Mesenchymal stem cell (in vitro differentiated cells and primary cell): Measurements from ENCODE around the gene UBE2E2.

Experiments
- DNase-seq: peaks from one replicate; pipeline ENCODE4 v3.0.0-alpha.2; 2013
- H2AFZ ChIP-seq: one replicate; pipeline ENCODE4 v1.6.1; 2013; ENCODE audit warnings: low read depth, mild to moderate bottlenecking, control low read depth, inconsistent platforms, low read length, moderate library complexity
- H2AK5ac ChIP-seq: 2 replicates; pipeline ENCODE4 v1.6.1; 2013; ENCODE audit warnings: low read length, moderate library complexity, mild to moderate bottlenecking, inconsistent platforms; ENCODE audit not compliant: severe bottlenecking
- H2BK120ac ChIP-seq: one replicate; pipeline ENCODE4 v1.6.1; 2013; ENCODE audit warnings: low read depth, mild to moderate bottlenecking, inconsistent platforms, low read length, moderate library complexity
- H2BK12ac ChIP-seq, 2 experiments: one replicate each; pipeline ENCODE4 v1.6.1; 2013; ENCODE audit warnings: inconsistent platforms in 2 of 2, low read length in 2 of 2, mild to moderate bottlenecking in 2 of 2, moderate library complexity in 2 of 2, control low read depth in 1 of 2
- H2BK15ac ChIP-seq: one replicate; pipeline ENCODE4 v1.6.1; 2013; ENCODE audit warnings: mild to moderate bottlenecking, low read depth, inconsistent platforms; ENCODE audit not compliant: poor library complexity, severe bottlenecking
- H2BK5ac ChIP-seq: 2 replicates; pipeline ENCODE4 v1.6.1; 2013; ENCODE audit warnings: low read depth, mild to moderate bottlenecking, low read length, control low read depth, inconsistent platforms; ENCODE audit not compliant: poor library complexity, severe bottlenecking
- H3K14ac ChIP-seq, 2 experiments: one replicate each; pipeline ENCODE4 v1.6.1; 2013; ENCODE audit warnings: inconsistent platforms in 2 of 2, low read length in 2 of 2, control low read depth in 1 of 2, mild to moderate bottlenecking in 1 of 2, moderate library complexity in 1 of 2
- H3K18ac ChIP-seq, 2 experiments: one replicate each; pipeline ENCODE4 v1.6.1; 2013; ENCODE audit warnings: inconsistent platforms in 2 of 2, low read length in 2 of 2, control low read depth in 1 of 2, low read depth in 1 of 2, mild to moderate bottlenecking in 1 of 2
- H3K23ac ChIP-seq, 2 experiments: one replicate each; pipeline ENCODE4 v1.6.1; 2013; ENCODE audit warnings: inconsistent platforms in 2 of 2, low read length in 2 of 2, mild to moderate bottlenecking in 2 of 2, moderate library complexity in 2 of 2, control low read depth in 1 of 2
- H3K27ac ChIP-seq: 2 replicates; pipeline ENCODE4 v1.5.1; 2013; ENCODE audit warnings: mild to moderate bottlenecking, moderate library complexity, low read length, control low read depth, inconsistent platforms; ENCODE audit not compliant: poor library complexity, severe bottlenecking
- H3K27me3 ChIP-seq, 2 experiments: 2 replicates each; pipeline versions ENCODE4 v1.6.1 to v1.7.0; 2013; ENCODE audit warnings: low read length in 2 of 2, mild to moderate bottlenecking in 2 of 2, moderate library complexity in 2 of 2, control low read depth in 1 of 2, inconsistent platforms in 1 of 2; ENCODE audit not compliant: control insufficient read depth in 1 of 2, insufficient read depth in 1 of 2
- H3K36me3 ChIP-seq, 2 experiments: 2 replicates each; pipeline versions ENCODE4 v1.6.1 to v1.7.0; 2013; ENCODE audit warnings: low read length in 2 of 2, control low read depth in 1 of 2, inconsistent platforms in 1 of 2, low read depth in 1 of 2, mild to moderate bottlenecking in 1 of 2; ENCODE audit not compliant: insufficient read depth in 2 of 2, control insufficient read depth in 1 of 2
- H3K4ac ChIP-seq, 2 experiments: one replicate each; pipeline ENCODE4 v1.6.1; 2013; ENCODE audit warnings: inconsistent platforms in 2 of 2, low read length in 2 of 2, mild to moderate bottlenecking in 2 of 2, moderate library complexity in 2 of 2, control low read depth in 1 of 2, low read depth in 1 of 2
- H3K4me1 ChIP-seq: 2 replicates; pipeline ENCODE4 v1.6.1; 2013; ENCODE audit warnings: low read depth, low read length, control low read depth; ENCODE audit not compliant: control insufficient read depth, insufficient read depth
- H3K4me2 ChIP-seq: 2 replicates; pipeline ENCODE4 v1.6.1; 2013; ENCODE audit warnings: low read length, mild to moderate bottlenecking, inconsistent platforms; ENCODE audit not compliant: poor library complexity, severe bottlenecking
- H3K4me3 ChIP-seq, 2 experiments: 2 replicates each; pipeline versions ENCODE4 v1.5.1 to v1.7.0; 2013; ENCODE audit warnings: low read length in 2 of 2, mild to moderate bottlenecking in 2 of 2, control low read depth in 1 of 2, low read depth in 1 of 2; ENCODE audit not compliant: insufficient read depth in 1 of 2
- H3K79me1 ChIP-seq: replicated peaks from 2 replicates; pipeline ENCODE4 v1.6.1; 2013; ENCODE audit warnings: mild to moderate bottlenecking, control low read depth, low read length, inconsistent platforms; ENCODE audit not compliant: poor library complexity, severe bottlenecking
- H3K9ac ChIP-seq: 2 replicates; pipeline ENCODE4 v1.7.0; 2013; ENCODE audit warnings: mild to moderate bottlenecking, low read length, moderate library complexity
- H3K9me3 ChIP-seq: 2 replicates; pipeline ENCODE4 v1.7.0; 2013; ENCODE audit warnings: mild to moderate bottlenecking, low read length; ENCODE audit not compliant: control insufficient read depth
- H4K8ac ChIP-seq: one replicate; pipeline ENCODE4 v1.6.1; 2013; ENCODE audit warnings: inconsistent platforms, mild to moderate bottlenecking, low read length, moderate library complexity
- H4K91ac ChIP-seq: one replicate; pipeline ENCODE4 v1.6.1; 2013; ENCODE audit warnings: mild to moderate bottlenecking, low read length, inconsistent platforms
- WGBS: methylation state at CpG from one replicate; pipeline ENCODE4 v1.1.7; 2013; ENCODE audit warnings: mixed read lengths; 5-methylcytosine and 5-hydroxymethylcytosine counted together

UBE2E2 gene

GRCh38 chr3:23161308-23161707 is 41.8 kb upstream of the UBE2E2 start:
- Histone ChIP-seq H2AK5ac (no peak overlapping the region), H3K4ac (no peak overlapping the region), H2BK15ac (no peak overlapping the region), H3K27ac (no peak overlapping the region), H3K4me2 (no peak overlapping the region), H3K23ac (no peak overlapping the region), H3K14ac (no peak overlapping the region), H3K9me3 (no peaks in the 10 kb centered on the region), H2BK120ac (no peak overlapping the region), H2BK5ac (no peak overlapping the region), H2AFZ (no peak overlapping the region), H3K4me1 (peaks cover 5% of the 10 kb centered on the region), H4K8ac (no peak overlapping the region), H3K79me1 (no peaks in the 10 kb centered on the region), H4K91ac (no peak overlapping the region), H3K9ac (peak overlapping the region; percentile 7), H3K27me3 (no peaks in the 10 kb centered on the region), H3K36me3 (no peaks in the 10 kb centered on the region), H2BK12ac (no peak overlapping the region), H3K18ac (no peak overlapping the region), H3K4me3 (no peak overlapping the region)
- 100% methylated on average over 2 of the region's 2 CpGs for WGBS
- DNase-seq: no peak

GRCh38 chr3:23161896-23162570 is 41.1 kb upstream of the UBE2E2 start:
- Histone ChIP-seq H2AFZ (no peak overlapping the region), H3K23ac (no peak overlapping the region), H3K9me3 (no peaks in the 10 kb centered on the region), H4K8ac (no peak overlapping the region), H4K91ac (no peak overlapping the region), H2BK12ac (no peak overlapping the region), H3K79me1 (no peaks in the 10 kb centered on the region), H3K4me1 (peaks cover 5% of the 10 kb centered on the region), H3K14ac (no peak overlapping the region), H3K36me3 (no peaks in the 10 kb centered on the region), H3K9ac (peak overlapping the region; percentile 7), H3K27me3 (no peaks in the 10 kb centered on the region), H3K4me3 (no peak overlapping the region), H2AK5ac (no peak overlapping the region), H3K4ac (no peak overlapping the region), H2BK5ac (no peak overlapping the region), H3K27ac (no peak overlapping the region), H2BK15ac (no peak overlapping the region), H2BK120ac (no peak overlapping the region), H3K4me2 (no peak overlapping the region), H3K18ac (no peak overlapping the region)
- DNase-seq: peak; percentile 42
- 87% methylated on average over 4 of the region's 10 CpGs for WGBS

GRCh38 chr3:23162934-23163333 is 40.2 kb upstream of the UBE2E2 start:
- H3K4me2 ChIP-seq: no peak overlapping the region
- no peak overlapping the region for H2AFZ ChIP-seq
- no peaks in the 10 kb centered on the region for H3K9me3 ChIP-seq
- no peak overlapping the region for H3K4ac ChIP-seq
- no peak overlapping the region for H4K91ac ChIP-seq
- no peak overlapping the region for H2BK15ac ChIP-seq
- no peak overlapping the region for H3K4me3 ChIP-seq
- DNase-seq: no peak
- no peak overlapping the region for H3K27ac ChIP-seq
- no peak overlapping the region for H2AK5ac ChIP-seq
- H3K18ac ChIP-seq: no peak overlapping the region
- H3K9ac ChIP-seq: no peak overlapping the region
- H3K23ac ChIP-seq: no peak overlapping the region
- no peaks in the 10 kb centered on the region for H3K36me3 ChIP-seq
- no peak overlapping the region for H3K14ac ChIP-seq
- peaks cover 5% of the 10 kb centered on the region for H3K4me1 ChIP-seq
- no peaks in the 10 kb centered on the region for H3K79me1 ChIP-seq
- H4K8ac ChIP-seq: no peak overlapping the region
- H2BK12ac ChIP-seq: no peak overlapping the region
- H2BK120ac ChIP-seq: no peak overlapping the region
- 100% methylated on average over 2 of the region's 2 CpGs for WGBS
- H3K27me3 ChIP-seq: no peaks in the 10 kb centered on the region
- no peak overlapping the region for H2BK5ac ChIP-seq

GRCh38 chr3:23164746-23165145 is 38.4 kb upstream of the UBE2E2 start:
- Histone ChIP-seq H4K8ac (no peak overlapping the region), H2BK12ac (no peak overlapping the region), H2AK5ac (no peak overlapping the region), H3K4ac (no peak overlapping the region), H4K91ac (no peak overlapping the region), H3K4me3 (no peak overlapping the region), H3K18ac (no peak overlapping the region), H3K4me2 (no peak overlapping the region), H2AFZ (no peak overlapping the region), H3K9ac (no peak overlapping the region), H3K4me1 (peaks cover 2% of the 10 kb centered on the region), H3K27ac (no peak overlapping the region), H3K23ac (no peak overlapping the region), H3K36me3 (no peaks in the 10 kb centered on the region), H2BK120ac (no peak overlapping the region), H2BK15ac (no peak overlapping the region), H2BK5ac (no peak overlapping the region), H3K9me3 (no peaks in the 10 kb centered on the region), H3K14ac (no peak overlapping the region), H3K79me1 (no peaks in the 10 kb centered on the region), H3K27me3 (no peaks in the 10 kb centered on the region)
- no peak for DNase-seq
- WGBS: 90% methylated on average over 1 of the region's 1 CpG
